Activated B cell treated with CpG ODN at 0.5 μM for 24 hours (primary cell): ENCODE results near the gene GALNT16. TPM values are rescaled to one million over a fixed set of nuclear protein-coding genes. Genes with fewer than 3 reads are reported as not detected.

Experiments
- ATAC-seq: fragments of 200-7000 bp; cut with Tn5 transposase; one replicate; pipeline ENCODE4 v1.10.0; 2021; ENCODE audit warnings: low read depth, mild to moderate bottlenecking, moderate library complexity
- CTCF ChIA-PET: fragments of 350-600 bp; sonication (Branson Sonifier 250); formaldehyde crosslinking; loops from one replicate; lab custom pipeline; 2021; ENCODE audit warnings: antibody characterized with exemption; lab: Charles Lee
- POLR2A ChIA-PET: fragments of 350-600 bp; sonication (Branson Sonifier 250); formaldehyde crosslinking; loops from one replicate; lab custom pipeline; 2021; ENCODE audit warnings: antibody characterized with exemption; lab: Charles Lee
- DNase-seq: peaks from one replicate; pipeline ENCODE4 v3.0.0; 2022
- H3K27ac Mint-ChIP-seq: one replicate; pipeline ENCODE4 v1.8.0; 2020; ENCODE audit warnings: mixed read lengths
- H3K27me3 Mint-ChIP-seq: one replicate; pipeline ENCODE4 v1.8.0; 2021; ENCODE audit warnings: mixed read lengths
- H3K36me3 Mint-ChIP-seq: one replicate; pipeline ENCODE4 v1.8.0; 2021; ENCODE audit warnings: low read depth, mixed read lengths
- H3K4me1 Mint-ChIP-seq: one replicate; pipeline ENCODE4 v1.8.0; 2021; ENCODE audit warnings: mixed read lengths
- H3K4me3 Mint-ChIP-seq: one replicate; pipeline ENCODE4 v1.8.0; 2020; ENCODE audit warnings: mild to moderate bottlenecking, mixed read lengths
- H3K9me3 Mint-ChIP-seq: one replicate; pipeline ENCODE4 v1.8.0; 2020; ENCODE audit warnings: mixed read lengths
- CTCF ChIP-seq: fragments of 200-600 bp; IDR thresholded peaks from one replicate; pipeline ENCODE4 v1.8.0; 2022; ENCODE audit warnings: antibody characterized with exemption, mild to moderate bottlenecking
- intact Hi-C: fragments of 100-400 bp; cut with micrococcal nuclease; formaldehyde crosslinking; loops from one replicate; pipeline ENCODE4 v1.15.1; 2024
- total RNA-seq: library from RNA; stranded (reverse); gene quantifications from 2 replicates; pipeline ENCODE4 v1.2.3, GENCODE V29; 2022

Gene GALNT16
- total RNA-seq, 1 donor from 2014 or later: 1.2 TPM

GRCh38 chr14:69354383-69355153 lies 94.6 kb downstream of the GALNT16 start:
- Mint-ChIP-seq H3K27me3 (no peaks in the 10 kb centered on the region), H3K9me3 (no peaks in the 10 kb centered on the region), H3K4me3 (peak overlapping the region; percentile 86), H3K36me3 (no peaks in the 10 kb centered on the region), H3K27ac (peak overlapping the region; percentile 99), H3K4me1 (peaks cover 52% of the 10 kb centered on the region)
- ATAC-seq (peak; percentile 88), DNase-seq (peak; percentile 60)
- intact Hi-C loops: loop anchor here (1.0 to 5.0 kb wide), 4 partner anchors 36 to 202 kb away; partner anchors contain the start of genes DCAF5, ERH, GALNT16 and SLC39A9
- ChIA-PET CTCF (interaction anchor here (0.7 to 1.0 kb wide), 4 partner anchors 10 to 225 kb away, joined by 3 read pairs; partner anchors contain the start of gene ERH), POLR2A (interaction anchor here (1.0 to 2.9 kb wide), 6 partner anchors 34 to 412 kb away, joined by 3 to 30 read pairs (median 4); partner anchors contain the start of genes ERH, SLC39A9 and SRSF5)
- TF ChIP-seq CTCF: no peak

GRCh38 chr14:69355154-69355597 lies 95.2 kb downstream of the GALNT16 start:
- Mint-ChIP-seq H3K4me3 (peak overlapping the region; percentile 86), H3K36me3 (no peaks in the 10 kb centered on the region), H3K27me3 (no peaks in the 10 kb centered on the region), H3K27ac (peak overlapping the region; percentile 99), H3K4me1 (peaks cover 54% of the 10 kb centered on the region), H3K9me3 (no peaks in the 10 kb centered on the region)
- no peak for ATAC-seq
- intact Hi-C loops: no loop called here
- POLR2A ChIA-PET: interaction anchor here (1.0 to 2.9 kb wide), 5 partner anchors 42 to 411 kb away, joined by 3 to 30 read pairs (median 4); partner anchors contain the start of genes ERH, SLC39A9 and SRSF5
- DNase-seq: no peak
- CTCF ChIA-PET: interaction anchor here (0.7 to 1.0 kb wide), 4 partner anchors 10 to 226 kb away, joined by 3 read pairs; partner anchors contain the start of gene ERH
- TF ChIP-seq CTCF: no peak

- Mint-ChIP-seq H3K27me3 (no peaks in the 10 kb centered on the region), H3K27ac (peak overlapping the region; percentile 99), H3K4me3 (peak overlapping the region; percentile 86), H3K36me3 (no peaks in the 10 kb centered on the region), H3K4me1 (peaks cover 60% of the 10 kb centered on the region), H3K9me3 (no peaks in the 10 kb centered on the region)
- ATAC-seq (no peak), DNase-seq (no peak)
- intact Hi-C loops: no loop called here
- no peak for TF ChIP-seq CTCF
- ChIA-PET CTCF (no interaction called here), POLR2A (interaction anchor here (1.0 to 2.9 kb wide), 2 partner anchors 16 to 42 kb away, joined by 3 to 30 read pairs; partner anchors contain the start of genes ERH and SLC39A9)
Measured at GRCh38 chr14:69355607-69356281, 95.8 kb downstream of the GALNT16 start.

GRCh38 chr14:69356903-69357543 lies 97.1 kb downstream of the GALNT16 start:
- CTCF ChIA-PET: no interaction called here
- DNase-seq: no peak
- Mint-ChIP-seq H3K36me3 (no peaks in the 10 kb centered on the region), H3K27me3 (no peaks in the 10 kb centered on the region), H3K4me3 (no peak overlapping the region), H3K9me3 (no peaks in the 10 kb centered on the region), H3K27ac (no peak overlapping the region), H3K4me1 (peaks cover 57% of the 10 kb centered on the region)
- intact Hi-C loops: no loop called here
- POLR2A ChIA-PET: interaction anchor here (1.0 to 2.9 kb wide), 3 partner anchors 15 to 41 kb away, joined by 3 to 30 read pairs (median 17); partner anchors contain the start of genes ERH and SLC39A9
- TF ChIP-seq CTCF: no peak
- ATAC-seq: no peak
